Measurements from ENCODE around the gene EXTL1.

EXTL1 gene

DNA sequence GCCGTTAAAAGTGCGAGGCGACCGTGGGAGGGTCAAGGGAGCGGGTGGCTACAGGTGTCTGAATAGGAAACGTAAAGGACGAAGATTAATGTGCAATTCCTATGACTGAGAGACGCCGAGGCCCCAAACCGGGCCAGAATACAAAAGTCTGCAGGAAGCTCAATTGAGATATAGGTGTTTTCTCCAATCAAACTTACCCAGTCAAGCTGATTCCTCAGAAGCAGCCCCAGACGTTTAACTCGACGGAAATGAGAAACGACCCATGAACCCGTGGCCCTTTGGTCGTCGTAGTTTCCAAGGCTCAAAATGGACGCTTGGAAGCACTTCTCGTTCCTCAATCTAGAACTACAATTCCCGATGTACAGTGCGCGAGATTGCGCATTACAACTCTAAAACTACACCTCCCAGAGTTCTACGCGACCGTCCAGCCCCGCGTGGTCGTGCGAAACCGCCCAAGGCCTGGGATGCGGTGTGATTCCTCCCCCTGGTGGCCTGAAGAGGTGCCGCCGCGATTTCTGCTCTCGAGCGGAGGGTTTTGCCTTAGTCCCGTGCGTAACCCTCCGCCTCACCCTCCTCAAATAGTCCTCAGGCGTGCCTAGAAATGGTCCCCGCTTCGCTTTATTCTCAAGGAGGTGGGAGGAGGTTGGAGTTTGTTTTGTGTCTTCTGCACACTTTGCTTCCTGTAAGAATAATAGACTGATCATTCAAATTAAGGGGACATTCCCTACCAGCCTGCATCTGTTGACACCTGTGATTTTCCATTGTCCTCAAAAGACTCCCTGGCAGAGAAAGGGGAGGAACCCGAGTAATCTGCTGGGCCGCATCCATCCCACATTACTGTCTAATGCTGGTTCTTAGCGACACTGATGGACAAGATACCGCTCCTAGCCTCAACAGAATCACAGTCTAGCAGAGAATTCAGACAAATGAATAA lies 23.5 kb upstream of the EXTL1 start, which contains the start of gene PAFAH2:
Gene PAFAH2, minus strand, starts transcription at position 236 of the 934 bp plus-strand sequence. CDS start 7,247 bp downstream, outside the sequence.
- DNase-seq (ENCODE audit: low read depth) = peak; percentile 98

DNA sequence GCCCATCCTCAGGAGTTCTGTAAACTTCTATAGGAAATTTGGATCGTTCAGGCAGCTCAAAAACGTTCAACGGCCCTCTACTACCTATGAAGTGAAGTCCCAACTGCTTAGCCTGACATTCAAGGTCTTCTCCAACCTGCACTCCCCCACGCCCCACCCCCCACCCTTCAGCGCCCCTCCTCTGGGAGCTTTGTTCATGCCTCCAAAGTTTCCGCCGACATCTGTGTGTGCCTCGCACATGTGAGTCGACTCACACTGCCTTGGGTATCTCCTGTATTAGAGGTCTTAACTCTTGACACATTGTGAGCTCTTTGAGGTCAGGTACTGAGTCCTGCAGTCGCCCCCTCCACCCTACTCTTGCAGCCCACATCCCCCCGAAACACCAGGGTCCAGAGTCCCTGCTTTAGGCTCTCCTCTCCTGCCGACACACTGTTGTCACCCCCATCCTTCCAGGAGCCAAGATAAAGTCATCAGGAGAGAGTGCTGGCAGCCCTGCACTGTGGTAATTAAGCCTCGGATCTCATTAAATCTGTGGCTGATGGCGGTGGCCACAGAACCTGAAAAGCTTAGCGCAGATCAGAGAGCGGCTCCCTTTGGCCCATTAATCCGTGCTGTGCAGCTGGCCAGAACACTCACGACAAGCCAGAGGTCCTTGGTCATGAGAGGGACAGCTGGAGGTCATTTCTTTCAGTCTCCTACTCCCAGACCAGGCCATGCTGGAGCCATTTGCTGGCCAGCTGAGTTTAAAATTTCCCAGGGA lies 22.4 kb upstream of the EXTL1 start:
- DNase-seq (ENCODE audit: low read depth) = no peak

DNA sequence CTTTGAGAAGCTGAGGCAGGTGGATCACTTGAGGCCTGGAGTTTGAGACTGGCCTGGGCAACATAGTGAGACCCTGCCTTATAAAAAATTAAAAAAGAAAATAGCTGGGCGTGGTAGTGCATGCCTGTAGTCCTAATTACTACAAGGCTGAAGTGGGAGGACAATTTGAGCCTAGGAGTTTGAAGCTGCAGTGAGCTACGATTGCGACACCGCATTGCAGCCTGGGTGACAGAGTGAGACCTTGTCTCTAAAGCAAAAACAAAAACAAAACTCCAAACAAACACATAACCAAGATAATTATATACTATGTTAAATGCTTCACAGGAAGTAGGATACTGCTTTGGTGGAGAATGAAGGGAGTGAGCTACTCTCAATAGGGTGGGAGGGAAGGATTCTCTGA lies 18.3 kb upstream of the EXTL1 start:
- DNase-seq (ENCODE audit: low read depth) = no peak

DNA sequence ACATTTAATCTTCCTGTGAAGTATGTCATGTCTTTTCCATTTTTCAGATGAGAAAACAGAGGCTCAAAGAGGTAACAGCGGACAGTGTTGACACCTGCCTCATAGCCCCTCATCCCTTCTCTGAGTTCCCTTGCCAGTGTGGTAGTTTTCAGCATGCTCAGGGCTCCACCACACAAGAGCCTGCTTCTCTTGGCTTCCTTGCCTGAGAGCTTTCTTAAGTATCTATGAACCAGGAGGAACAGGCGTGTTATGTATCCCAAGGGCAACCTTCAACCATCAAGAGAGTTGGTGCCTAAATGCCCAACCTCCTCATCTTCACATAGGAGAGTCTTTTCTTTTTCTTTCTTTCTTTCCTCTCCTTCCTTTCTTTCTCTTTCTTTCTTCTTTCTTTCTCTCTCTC lies 17.8 kb upstream of the EXTL1 start:
- DNase-seq (ENCODE audit: low read depth) = no peak

DNA sequence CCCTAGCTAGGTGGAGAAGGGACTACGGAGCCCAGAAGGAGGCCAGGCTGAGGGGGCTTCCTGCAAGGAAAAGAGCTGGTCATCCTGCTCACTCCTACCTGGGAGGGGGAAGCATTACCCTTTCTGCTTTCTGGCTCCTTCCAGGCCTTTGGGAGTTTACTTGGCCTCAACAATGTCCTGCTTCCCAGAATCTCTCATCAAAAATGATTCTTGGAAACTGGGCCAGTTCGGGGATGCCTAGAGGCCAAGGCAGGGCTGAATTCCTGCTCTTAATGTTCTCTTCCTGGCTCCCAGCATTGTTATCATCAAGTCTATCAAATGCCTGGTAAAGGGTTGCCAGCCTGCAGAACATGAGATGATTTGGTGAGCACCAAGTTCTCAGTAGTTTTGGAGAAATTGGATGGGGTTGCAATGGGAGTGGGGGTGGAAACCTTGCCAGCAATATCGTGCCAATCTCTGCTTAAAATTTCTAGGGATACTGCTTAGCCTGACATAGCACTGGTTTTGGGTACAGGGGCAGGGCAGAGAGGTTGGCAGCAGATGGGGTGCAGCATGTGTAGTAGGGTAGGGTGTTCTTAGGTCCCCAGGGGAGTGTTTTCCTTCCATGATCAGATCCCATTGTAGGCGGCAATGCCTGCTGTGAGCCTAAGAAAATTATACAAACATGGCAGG lies 16.0 kb upstream of the EXTL1 start:
- DNase-seq (ENCODE audit: low read depth) = no peak

DNA sequence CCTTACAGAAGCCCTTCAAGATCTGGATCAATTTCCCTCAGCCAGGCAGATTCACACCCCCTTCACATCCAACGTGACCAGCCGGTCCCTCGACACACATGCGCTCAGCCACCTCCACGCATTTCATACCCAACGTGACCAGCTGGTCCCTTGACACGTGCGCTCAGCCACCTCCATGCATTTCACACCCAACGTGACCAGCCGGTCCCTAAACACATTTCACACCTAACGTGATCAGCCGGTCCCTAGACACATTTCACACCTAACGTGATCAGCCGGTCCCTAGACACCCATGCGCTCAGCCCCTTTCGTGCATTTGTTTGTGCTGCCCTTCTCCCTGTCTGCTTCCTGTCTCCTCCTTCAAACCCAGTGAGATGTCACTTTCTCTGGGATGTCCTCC lies 14.9 kb upstream of the EXTL1 start:
- DNase-seq (ENCODE audit: low read depth) = no peak

DNA sequence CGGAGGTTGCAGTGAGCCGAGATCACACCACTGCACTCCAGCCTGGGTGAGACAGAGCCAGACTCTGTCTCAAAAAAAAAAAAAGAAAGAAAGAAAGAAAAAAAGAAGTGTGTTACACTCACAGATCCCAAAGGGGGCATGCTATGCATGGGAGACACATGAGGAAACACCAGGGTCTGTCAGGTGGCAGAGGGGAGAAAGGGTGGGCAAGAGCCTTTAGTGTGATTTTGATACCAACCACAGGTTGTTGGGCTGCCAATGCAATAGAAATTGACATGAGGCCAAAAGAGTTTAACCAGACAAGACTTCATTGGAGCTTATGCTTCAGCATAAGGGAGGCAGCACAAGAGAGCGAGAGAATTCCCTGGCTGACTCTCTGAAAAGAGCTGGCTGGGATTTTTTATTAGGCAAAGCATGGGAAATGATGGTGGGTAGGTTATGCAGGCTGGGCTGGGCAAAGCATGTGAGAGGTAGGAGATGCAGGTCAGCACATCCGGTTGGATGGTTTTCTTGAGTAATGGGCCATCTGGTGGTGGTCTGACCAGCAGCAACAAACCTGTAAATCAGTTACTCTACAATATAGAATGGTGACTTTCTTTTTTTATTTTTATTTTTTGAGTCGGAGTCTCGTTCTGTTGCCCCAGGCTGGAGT lies 11.7 kb upstream of the EXTL1 start:
- DNase-seq (ENCODE audit: low read depth) = no peak

DNA sequence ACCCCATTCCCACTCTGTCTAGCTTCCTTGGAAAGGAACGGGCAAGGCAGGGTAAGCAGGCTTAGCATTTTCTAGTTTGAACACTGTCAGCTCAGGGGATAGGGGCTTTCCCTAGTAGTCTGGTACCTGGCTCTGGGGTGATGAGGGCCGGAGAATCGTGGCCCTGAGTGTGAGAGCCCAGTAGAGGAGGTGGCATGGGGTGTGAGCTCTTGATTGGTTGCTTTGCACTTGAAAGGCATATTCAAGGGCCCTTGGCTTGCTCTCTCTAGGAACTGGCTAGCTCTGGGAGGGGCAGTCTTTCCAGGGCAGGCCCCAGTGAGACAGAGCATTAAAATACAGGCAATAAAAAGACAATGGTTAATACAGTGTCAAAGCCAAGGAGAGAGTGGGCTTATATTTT lies 10.8 kb upstream of the EXTL1 start:
- DNase-seq (ENCODE audit: low read depth) = no peak

DNA sequence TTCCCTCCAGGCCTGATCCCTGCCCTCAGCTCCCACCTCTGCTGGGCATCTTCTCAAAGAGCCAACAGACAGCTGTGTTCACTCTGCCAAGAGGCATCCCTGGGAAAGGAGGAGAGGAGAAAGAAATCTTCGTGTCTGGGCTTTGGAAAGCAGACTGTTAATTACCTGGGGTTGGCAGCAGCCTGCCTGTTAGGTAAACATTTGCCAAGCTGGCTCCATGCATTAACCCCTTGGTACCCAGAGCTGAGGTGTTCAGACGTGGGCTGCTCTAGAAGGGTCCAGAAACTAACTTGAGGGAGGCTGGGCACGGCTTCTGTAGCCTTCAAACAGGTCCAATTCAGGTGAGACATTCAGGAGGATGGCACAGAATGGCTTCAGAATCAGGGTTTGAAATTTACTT lies 8.7 kb upstream of the EXTL1 start:
- no peak for DNase-seq (ENCODE audit: low read depth)

DNA sequence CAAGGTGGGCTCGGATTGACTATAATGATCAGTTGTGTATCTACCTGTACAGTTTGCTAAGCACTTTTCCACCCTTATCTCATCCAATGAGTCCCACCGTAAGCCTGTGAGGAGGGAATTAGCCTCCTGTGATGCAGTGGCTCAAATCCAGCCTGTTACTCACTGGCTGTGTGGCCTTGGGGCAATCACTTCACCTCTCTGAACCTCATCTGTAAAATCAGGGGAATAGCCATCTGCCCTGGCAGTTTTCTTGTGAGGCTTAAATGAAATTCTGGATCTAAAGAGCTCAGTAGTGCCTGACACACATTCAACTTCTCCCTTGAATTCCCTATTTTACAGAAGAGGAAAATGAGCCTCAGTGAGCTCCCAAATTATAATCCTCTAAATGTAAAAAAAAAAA lies 7.4 kb upstream of the EXTL1 start:
- no peak for DNase-seq (ENCODE audit: low read depth)

DNA sequence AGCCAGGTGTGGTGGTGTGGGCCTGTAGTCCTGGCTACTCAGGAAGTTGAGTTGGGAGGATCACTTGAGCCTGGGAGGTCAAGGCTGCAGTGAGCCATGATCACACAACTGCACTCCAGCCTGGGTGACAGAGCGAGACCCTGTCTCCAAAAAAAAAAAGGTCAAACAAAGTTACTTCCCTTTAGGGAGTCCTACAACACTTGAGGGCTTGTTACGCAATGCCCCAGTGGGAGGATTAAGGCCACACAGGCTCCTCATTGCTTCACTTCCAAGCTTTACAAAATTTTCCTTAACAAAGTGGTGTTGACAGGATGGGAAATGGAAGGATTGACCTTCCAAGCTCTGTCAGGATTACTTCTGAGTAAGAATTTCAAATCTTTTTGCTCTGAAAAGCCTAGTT lies 6.2 kb upstream of the EXTL1 start:
- DNase-seq (ENCODE audit: low read depth) = no peak

DNA sequence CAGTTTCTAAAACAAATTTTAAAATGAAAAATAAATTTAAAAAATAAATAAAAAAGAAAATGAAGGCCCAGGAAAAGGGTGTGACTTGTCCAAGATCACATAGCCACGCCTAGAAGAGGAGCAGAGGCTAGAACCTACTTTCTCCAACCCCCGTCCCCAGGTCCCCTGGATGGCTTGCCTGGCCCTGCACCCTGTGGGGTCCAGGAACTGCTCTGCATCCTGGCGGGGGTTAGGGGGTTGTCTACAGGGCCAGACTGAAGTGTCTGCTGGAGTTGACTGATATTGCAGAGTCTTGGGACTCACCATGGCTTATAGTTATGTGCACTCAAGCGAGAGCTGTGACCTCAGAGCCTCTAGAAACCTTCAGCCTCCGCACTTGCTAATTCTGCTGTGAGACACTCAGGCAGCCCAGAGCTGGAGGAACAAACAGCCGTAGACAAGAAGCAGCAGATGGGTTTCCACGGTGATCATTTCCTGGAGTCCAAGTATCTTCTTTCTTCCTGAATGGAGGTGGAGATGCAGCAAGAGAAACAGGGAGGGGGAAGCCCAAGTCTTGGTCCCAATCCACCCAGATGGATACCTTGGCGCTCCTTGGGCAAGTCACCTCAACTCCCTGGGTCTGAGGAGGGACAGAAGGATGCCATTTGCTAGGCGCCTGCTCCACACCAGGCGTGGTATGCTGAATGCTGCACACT lies 5.2 kb upstream of the EXTL1 start:
- DNase-seq (ENCODE audit: low read depth) = no peak

DNA sequence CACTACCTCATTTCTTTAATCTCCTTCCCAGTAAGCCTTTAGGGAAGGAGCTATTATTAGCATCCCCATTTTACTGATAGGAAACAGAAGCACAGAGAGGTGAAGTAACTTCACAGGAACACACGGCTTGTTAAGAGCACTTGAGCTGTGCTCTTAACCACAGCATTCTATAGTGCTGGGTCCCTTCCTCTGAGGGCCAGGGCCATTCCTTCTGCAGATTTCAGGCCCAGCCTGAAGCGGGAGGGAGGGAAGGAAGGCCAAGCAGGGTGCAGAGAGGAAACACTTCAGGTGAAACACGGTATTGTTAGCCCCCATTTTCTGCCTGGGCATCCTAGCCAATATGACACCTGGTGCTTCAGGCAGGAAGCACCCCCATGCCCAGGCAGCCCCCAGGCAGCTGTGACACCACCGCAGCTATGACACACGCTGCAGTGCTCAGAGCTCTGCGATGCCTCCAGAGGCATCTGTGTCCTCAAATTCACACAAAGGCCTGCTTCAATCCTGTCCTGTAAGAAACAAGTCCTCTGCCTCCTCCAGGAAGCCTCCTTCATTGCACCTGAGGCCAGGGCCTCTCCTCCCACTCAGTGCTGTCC lies 4.5 kb upstream of the EXTL1 start:
- DNase-seq (ENCODE audit: low read depth) = no peak

DNA sequence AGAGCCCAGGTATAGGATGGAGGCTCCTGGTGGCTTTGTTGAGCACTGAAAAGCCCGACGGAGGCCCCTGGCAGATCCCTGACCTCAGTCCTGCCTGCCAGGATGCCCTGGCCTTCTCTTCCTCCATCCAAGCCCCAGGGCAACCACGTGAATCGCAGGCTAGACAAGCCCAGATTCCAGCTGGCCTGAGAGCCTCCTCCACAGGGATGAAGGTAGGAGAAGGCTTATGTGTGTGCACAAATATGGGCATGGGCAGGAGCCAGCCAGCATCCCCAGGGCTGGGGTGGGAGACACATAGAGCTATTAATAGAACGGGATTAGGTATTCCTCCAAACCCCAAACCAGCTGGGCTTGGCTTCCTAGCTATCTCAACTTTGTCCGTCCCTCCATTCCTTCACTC lies 4.0 kb upstream of the EXTL1 start:
- no peak for DNase-seq (ENCODE audit: low read depth)

DNA sequence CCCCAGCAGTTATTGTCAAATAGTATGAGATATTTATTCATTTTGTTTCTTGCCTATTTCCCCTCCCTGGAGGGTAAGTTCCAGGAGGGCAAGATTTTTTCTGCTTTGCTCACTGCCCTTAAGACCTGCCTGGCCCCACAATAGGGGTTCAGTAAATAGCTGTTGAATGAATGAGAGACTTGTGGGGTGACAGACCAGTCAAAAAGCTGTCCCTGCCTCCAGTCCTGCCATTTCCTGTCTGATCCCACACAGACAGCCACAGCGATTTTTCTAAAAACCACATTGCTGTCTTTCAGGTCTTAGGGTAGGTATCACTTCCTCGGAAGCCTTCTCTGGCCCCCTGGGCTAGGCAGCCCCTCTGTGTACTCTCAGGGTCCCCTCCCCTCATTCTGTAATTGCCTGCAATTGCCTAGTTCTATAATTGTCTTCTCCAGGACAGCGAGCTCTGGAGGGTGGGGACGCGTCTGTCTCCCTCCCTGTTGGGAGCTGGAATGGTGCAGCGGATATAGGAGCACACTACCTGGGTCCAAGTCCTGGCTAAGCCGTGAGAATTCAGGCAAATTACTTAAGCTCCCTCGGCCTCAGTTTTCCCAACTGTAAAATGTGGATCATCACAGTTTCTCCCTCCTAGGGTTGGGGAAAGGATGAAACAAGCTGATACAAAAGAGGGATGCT lies 1.8 kb upstream of the EXTL1 start:
- peak; percentile 51 for DNase-seq (ENCODE audit: low read depth)

DNA sequence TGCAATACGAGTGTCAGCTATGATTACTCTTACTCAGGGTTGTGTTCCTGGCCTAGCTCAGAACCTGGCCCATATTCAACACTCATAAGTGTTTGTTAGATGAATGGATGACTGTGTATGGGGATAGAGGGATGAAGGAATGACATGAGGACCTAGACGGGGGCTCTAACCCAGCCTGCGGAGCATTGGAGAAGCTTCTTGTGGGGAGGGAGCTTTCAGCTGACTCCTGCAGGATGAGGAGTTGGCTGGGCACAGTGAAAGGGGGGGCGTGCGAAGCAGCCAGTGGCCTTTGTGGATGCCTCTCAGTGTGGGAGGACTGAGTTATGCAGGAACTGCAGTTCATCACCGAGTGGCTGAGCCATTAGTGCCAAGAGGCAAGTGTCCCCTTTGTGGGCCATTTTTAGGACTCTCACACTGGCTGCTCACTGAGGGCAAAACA lies 1.2 kb upstream of the EXTL1 start:
- DNase-seq (ENCODE audit: low read depth) = peak; percentile 35

DNA sequence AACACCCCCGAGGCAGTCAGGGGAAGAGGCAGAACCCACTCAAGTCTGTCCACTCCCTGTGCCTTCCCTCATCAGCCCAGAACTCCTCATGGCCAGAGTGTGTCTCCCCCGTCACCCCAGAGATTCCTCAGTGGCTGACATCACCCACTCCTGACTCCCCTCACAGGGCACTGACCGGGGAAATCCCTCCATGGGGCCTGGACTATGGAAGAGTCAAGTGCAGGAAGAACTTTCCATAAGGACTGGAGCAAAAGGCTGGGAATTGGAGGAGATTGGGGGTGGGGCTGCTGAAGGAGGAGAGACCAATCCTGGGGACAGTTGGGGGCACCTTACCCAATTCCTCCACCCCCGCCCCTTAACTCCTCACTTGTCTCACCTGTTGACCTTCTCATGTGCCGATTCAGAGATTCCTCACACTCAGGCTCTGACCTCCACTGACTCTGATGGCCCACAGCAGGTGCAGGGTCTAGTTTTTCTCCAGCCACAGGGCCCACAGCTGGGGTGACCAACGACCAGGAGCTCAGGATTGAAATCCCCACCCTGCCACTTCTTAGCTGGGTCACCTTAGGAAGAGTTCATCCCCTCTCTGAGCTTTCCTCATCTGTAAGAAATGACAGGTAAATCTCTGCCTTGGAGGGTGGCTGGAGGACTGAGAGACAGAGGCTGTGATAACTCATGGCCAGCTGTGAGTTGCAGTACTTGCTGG lies 481 bp upstream of the EXTL1 start:
- no peak for DNase-seq (ENCODE audit: low read depth)

DNA sequence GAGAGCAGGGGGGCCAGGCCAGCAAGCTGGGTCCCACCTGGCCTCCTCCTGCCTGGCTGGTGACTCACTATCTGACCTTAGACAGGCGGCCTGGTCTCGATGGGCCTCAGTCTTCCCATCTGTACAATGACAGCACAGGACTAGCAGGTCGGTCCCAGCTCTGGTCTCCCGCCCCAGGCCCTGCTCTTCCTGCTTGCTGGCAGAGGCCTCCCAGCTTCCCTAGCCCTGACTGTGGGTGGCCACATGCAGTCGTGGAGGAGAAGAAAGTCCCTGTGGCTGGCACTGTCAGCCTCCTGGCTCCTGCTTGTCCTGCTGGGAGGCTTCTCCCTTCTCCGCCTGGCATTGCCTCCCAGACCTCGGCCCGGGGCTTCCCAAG lies 817 bp downstream of the EXTL1 start:
- no peak for DNase-seq (ENCODE audit: low read depth)

DNA sequence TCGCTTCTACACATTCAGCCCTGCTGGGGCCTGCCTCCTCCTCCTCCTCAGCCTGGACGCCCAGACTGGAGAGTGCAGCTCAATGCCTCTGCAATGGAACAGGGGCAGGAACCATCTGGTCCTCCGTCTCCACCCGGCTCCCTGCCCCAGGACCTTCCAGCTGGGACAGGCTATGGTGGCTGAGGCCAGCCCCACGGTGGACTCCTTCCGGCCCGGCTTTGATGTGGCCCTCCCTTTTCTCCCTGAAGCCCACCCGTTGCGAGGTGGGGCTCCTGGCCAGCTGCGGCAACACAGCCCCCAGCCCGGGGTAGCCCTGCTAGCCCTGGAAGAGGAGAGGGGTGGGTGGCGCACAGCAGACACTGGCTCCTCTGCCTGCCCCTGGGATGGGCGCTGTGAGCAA lies 1.4 kb downstream of the EXTL1 start:
- DNase-seq (ENCODE audit: low read depth) = no peak

DNA sequence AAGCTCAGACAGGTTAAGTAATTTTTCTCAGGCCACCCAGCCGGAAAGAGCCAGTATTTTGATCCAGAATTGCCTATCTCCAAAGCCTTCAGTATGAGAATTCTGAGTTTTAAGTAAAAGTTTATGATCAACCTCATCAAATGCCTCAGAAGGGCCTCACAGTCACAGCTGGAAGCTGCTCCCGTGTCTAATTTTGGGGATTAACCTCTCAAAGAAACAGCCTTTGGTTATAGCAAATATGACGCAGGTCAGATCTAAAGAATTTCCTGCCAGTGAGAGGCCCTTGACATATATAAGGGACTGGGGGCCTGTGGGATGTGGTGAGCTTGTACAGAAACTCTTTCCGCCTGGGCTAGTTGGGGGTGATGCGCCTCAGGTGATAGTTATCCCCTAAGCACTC lies 2.3 kb downstream of the EXTL1 start:
- no peak for DNase-seq (ENCODE audit: low read depth)
